CD4-positive, alpha-beta T cell (primary cell): ENCODE data around the gene KRTAP22-1. TPM values are rescaled to one million over a fixed set of nuclear protein-coding genes. Genes with fewer than 3 reads are reported as not detected.

ENCODE experiments used
- ATAC-seq: fragments of 200-7000 bp; cut with Tn5 transposase; one replicate; pipeline ENCODE4 v1.10.0; 2022; ENCODE audit warnings: mild to moderate bottlenecking; ENCODE audit not compliant: poor library complexity
- CTCF ChIA-PET: fragments of 350-600 bp; sonication (Branson Sonifier 250); formaldehyde crosslinking; loops from one replicate; lab custom pipeline; 2021; ENCODE audit warnings: antibody characterized with exemption, inconsistent platforms; lab: Charles Lee
- POLR2A ChIA-PET: fragments of 350-600 bp; sonication (Branson Sonifier 250); formaldehyde crosslinking; loops from one replicate; lab custom pipeline; 2021; ENCODE audit warnings: antibody characterized with exemption, inconsistent platforms; lab: Charles Lee
- DNase-seq, 14 experiments: peaks; one replicate each; pipeline ENCODE4 v3.0.0-alpha.2; 2013 to 2020; ENCODE audit warnings: mixed read lengths in 2 of 14
- H3K27ac ChIP-seq, 2 donors: one replicate each; pipeline versions ENCODE4 v1.5.1 to v1.7.0; 2013; ENCODE audit warnings: low read length in 2 of 2, low read depth in 1 of 2, mild to moderate bottlenecking in 1 of 2
- H3K27me3 ChIP-seq, 2 experiments: 1 replicate in 1 of 2; 2 replicates in 1 of 2; pipeline versions ENCODE4 v1.6.1 to v1.7.0; 2013; ENCODE audit warnings: low read length in 2 of 2, control low read depth in 1 of 2, mild to moderate bottlenecking in 1 of 2, moderate library complexity in 1 of 2; ENCODE audit not compliant: insufficient read depth in 2 of 2, control insufficient read depth in 1 of 2
- H3K36me3 ChIP-seq: one replicate; pipeline ENCODE4 v1.6.1; 2013; ENCODE audit warnings: low read length, control low read depth; ENCODE audit not compliant: insufficient read depth
- H3K4me1 ChIP-seq: one replicate; pipeline ENCODE4 v1.6.1; 2013; ENCODE audit warnings: low read length, control low read depth; ENCODE audit not compliant: insufficient read depth
- H3K4me3 ChIP-seq: one replicate; pipeline ENCODE4 v1.5.1; 2013; ENCODE audit warnings: mild to moderate bottlenecking, low read length, moderate library complexity
- H3K9me3 ChIP-seq, 2 experiments: 1 replicate in 1 of 2; 2 replicates in 1 of 2; pipeline versions ENCODE4 v1.6.1 to v1.7.0; 2013; ENCODE audit warnings: low read length in 2 of 2, mild to moderate bottlenecking in 2 of 2, control low read depth in 1 of 2, moderate library complexity in 1 of 2; ENCODE audit not compliant: control insufficient read depth in 1 of 2, insufficient read depth in 1 of 2
- H3K27ac Mint-ChIP-seq: one replicate; pipeline ENCODE4 v1.8.0; 2020; ENCODE audit warnings: mixed read lengths
- H3K27me3 Mint-ChIP-seq: one replicate; pipeline ENCODE4 v1.8.0; 2021; ENCODE audit warnings: mixed read lengths
- H3K36me3 Mint-ChIP-seq: one replicate; pipeline ENCODE4 v1.8.0; 2021; ENCODE audit warnings: low read depth, mixed read lengths
- H3K4me1 Mint-ChIP-seq: one replicate; pipeline ENCODE4 v1.8.0; 2021; ENCODE audit warnings: low read depth, mixed read lengths
- H3K4me3 Mint-ChIP-seq: one replicate; pipeline ENCODE4 v1.8.0; 2020; ENCODE audit warnings: mild to moderate bottlenecking, mixed read lengths
- H3K9me3 Mint-ChIP-seq: one replicate; pipeline ENCODE4 v1.8.0; 2020; ENCODE audit warnings: mixed read lengths
- intact Hi-C, 2 experiments: fragments of 100-400 bp; cut with DNase I in 1 of 2; cut with micrococcal nuclease in 1 of 2; formaldehyde crosslinking; loops; one replicate each; pipeline versions ENCODE4 v1.15.1 to v1.9.0; 2023 to 2025; cut with DNase I, micrococcal nuclease
- total RNA-seq, 174 experiments: library from RNA in 2 of 174; stranded (reverse) in 2 of 174; gene quantifications; one replicate each; pipeline ENCODE4 v1.2.3 and lab custom pipeline; 2021 to 2026
- TF ChIP-seq, protein P1 (sequence below): fragments of 200-600 bp; IDR thresholded peaks from one replicate; pipeline ENCODE4 v1.8.0; 2022; ENCODE audit warnings: antibody characterized with exemption, mild to moderate bottlenecking

The KRTAP22-1 gene
- total RNA-seq, 2 experiments from 2014 or later = not detected

GRCh38 chr21:30620522-30620921 is 19.6 kb downstream of the KRTAP22-1 start, which contains the start of gene KRTAP20-4:
TSS of gene KRTAP20-4 (plus strand) at chr21:30620627.
- Histone ChIP-seq H3K27me3 (no peaks in the 10 kb centered on the region), H3K9me3 (peaks cover 0 to 4% of the 10 kb centered on the region in 2 experiments), H3K27ac (no peak within 1 kb of the TSS), H3K36me3 (no peaks in the 10 kb centered on the region), H3K4me1 (no peaks in the 10 kb centered on the region), H3K4me3 (no peak within 1 kb of the TSS)
- Mint-ChIP-seq H3K9me3 (peaks cover 3% of the 10 kb centered on the region), H3K36me3 (no peaks in the 10 kb centered on the region), H3K27ac (no peak within 1 kb of the TSS), H3K27me3 (peaks cover 4% of the 10 kb centered on the region), H3K4me1 (no peaks in the 10 kb centered on the region), H3K4me3 (no peak within 1 kb of the TSS)
- TF ChIP-seq, protein P1, sequence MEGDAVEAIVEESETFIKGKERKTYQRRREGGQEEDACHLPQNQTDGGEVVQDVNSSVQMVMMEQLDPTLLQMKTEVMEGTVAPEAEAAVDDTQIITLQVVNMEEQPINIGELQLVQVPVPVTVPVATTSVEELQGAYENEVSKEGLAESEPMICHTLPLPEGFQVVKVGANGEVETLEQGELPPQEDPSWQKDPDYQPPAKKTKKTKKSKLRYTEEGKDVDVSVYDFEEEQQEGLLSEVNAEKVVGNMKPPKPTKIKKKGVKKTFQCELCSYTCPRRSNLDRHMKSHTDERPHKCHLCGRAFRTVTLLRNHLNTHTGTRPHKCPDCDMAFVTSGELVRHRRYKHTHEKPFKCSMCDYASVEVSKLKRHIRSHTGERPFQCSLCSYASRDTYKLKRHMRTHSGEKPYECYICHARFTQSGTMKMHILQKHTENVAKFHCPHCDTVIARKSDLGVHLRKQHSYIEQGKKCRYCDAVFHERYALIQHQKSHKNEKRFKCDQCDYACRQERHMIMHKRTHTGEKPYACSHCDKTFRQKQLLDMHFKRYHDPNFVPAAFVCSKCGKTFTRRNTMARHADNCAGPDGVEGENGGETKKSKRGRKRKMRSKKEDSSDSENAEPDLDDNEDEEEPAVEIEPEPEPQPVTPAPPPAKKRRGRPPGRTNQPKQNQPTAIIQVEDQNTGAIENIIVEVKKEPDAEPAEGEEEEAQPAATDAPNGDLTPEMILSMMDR = no peak
- no peak for DNase-seq
- no peak for ATAC-seq
- ChIA-PET CTCF (no interaction called here), POLR2A (no interaction called here)
- intact Hi-C loops = no loop called here

DNA sequence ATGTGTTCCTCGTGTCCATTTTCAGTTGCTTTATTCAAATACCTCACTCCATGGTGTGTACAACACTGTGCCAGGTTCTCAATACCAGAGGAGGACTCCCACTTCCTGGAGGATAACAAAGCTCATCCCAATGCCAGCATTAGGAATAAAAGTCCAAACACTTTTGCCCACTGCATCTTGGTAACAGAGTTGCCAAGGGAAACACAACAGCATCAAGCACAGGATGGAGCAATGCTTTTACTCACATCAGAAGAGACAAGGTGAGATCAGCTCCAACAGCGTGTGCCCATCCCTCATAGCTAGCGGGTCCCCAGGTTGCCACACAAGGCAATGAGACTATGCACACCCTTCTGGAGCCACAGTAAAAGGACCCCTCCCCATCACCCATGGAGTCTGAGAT is 22.5 kb downstream of the KRTAP22-1 start:
- H3K36me3 ChIP-seq = no peaks in the 10 kb centered on the region

DNA sequence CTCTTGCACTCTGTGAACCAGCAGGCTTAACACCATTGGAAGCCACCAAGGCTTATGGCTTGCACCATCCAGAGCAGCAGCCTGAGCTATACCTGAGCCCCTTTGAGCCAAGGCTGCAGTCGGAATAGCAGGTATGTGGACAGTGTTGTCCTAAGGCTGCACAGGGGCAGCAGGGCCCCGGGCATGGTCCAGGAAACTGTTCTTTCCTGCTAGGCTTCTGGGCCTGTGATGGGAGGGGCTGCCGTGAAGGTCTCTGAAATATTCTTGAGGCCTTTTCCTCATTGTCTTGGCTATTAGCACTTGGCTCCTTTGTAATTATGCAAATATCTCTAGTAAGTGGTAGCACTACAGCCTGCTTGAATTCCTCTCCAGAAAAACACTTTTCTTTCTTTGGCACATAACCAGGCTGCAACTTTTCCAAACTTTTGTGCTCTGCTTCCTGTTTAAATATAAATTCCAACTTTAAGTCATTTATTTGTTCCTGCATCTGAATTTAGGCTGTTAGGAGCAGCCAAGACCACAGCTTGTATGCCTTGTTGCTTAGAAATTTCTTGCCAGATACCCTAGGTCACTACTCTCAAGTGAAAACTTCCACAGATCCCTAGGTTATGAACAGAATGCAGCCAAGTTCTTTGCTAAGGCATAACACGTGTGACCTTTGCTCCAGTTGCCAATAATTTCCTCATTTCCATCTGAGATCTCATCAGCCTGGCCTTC is 24.7 kb downstream of the KRTAP22-1 start:
- Mint-ChIP-seq H3K9me3 (peaks cover 3% of the 10 kb centered on the region), H3K27me3 (peaks cover 4% of the 10 kb centered on the region), H3K4me3 (no peak overlapping the region), H3K4me1 (no peaks in the 10 kb centered on the region), H3K27ac (no peak overlapping the region), H3K36me3 (no peaks in the 10 kb centered on the region)
- Histone ChIP-seq H3K27me3 (no peaks in the 10 kb centered on the region), H3K27ac (no peak overlapping the region), H3K9me3 (peaks cover 0 to 4% of the 10 kb centered on the region in 2 experiments), H3K4me3 (no peak overlapping the region), H3K4me1 (no peaks in the 10 kb centered on the region), H3K36me3 (no peaks in the 10 kb centered on the region)
- intact Hi-C loops = no loop called here
- DNase-seq = no peak
- ATAC-seq = no peak
- ChIA-PET CTCF (no interaction called here), POLR2A (no interaction called here)
- TF ChIP-seq, protein P1 = no peak

More for the DNA sequence above, 22.5 kb downstream of the KRTAP22-1 start:
- no peaks in the 10 kb centered on the region for H3K4me1 ChIP-seq
- POLR2A ChIA-PET = no interaction called here
- Mint-ChIP-seq H3K4me1 (no peaks in the 10 kb centered on the region), H3K9me3 (peaks cover 3% of the 10 kb centered on the region), H3K4me3 (no peak overlapping the region), H3K27ac (no peak overlapping the region), H3K36me3 (no peaks in the 10 kb centered on the region), H3K27me3 (peaks cover 4% of the 10 kb centered on the region)
- no peak for ATAC-seq
- intact Hi-C loops = no loop called here
- H3K27me3 ChIP-seq = no peaks in the 10 kb centered on the region
- TF ChIP-seq, protein P1 = no peak
- H3K27ac ChIP-seq = no peak overlapping the region
- peaks cover 0 to 4% of the 10 kb centered on the region in 2 experiments for H3K9me3 ChIP-seq
- DNase-seq = no peak
- CTCF ChIA-PET = interaction anchor here (0.9 kb wide), 1 partner anchor 15 kb away, joined by 3 read pairs; no protein-coding TSS in a partner anchor
- H3K4me3 ChIP-seq = no peak overlapping the region
